GM08714 (cell line): ENCODE measurements around the gene PLXND1.
"Not testable (repeated sequence)": the region's sequence is repeated elsewhere in the genome, so short reads cannot be mapped to it uniquely, and the experiment has no call there.

Experiments
- H3K4me3 ChIP-seq: fragments of 200-500 bp; sonication (Bioruptor generic); 2 replicates; pipeline ENCODE4 v1.5.1; 2014; ENCODE audit warnings: mild to moderate bottlenecking, low read length, inconsistent platforms
- ZNF274 ChIP-seq: IDR thresholded peaks from 2 replicates; pipeline ENCODE4 v1.6.1; 2012; ENCODE audit warnings: mild to moderate bottlenecking, low read depth, low read length

Gene PLXND1

GRCh38 chr3:129527262-129527661 is 79.2 kb downstream of the PLXND1 start:
- no peak for TF ChIP-seq ZNF274
- no peak overlapping the region for H3K4me3 ChIP-seq

GRCh38 chr3:129526121-129526900 is 80.2 kb downstream of the PLXND1 start:
- H3K4me3 ChIP-seq = no peak overlapping the region
- no peak for TF ChIP-seq ZNF274

DNA sequence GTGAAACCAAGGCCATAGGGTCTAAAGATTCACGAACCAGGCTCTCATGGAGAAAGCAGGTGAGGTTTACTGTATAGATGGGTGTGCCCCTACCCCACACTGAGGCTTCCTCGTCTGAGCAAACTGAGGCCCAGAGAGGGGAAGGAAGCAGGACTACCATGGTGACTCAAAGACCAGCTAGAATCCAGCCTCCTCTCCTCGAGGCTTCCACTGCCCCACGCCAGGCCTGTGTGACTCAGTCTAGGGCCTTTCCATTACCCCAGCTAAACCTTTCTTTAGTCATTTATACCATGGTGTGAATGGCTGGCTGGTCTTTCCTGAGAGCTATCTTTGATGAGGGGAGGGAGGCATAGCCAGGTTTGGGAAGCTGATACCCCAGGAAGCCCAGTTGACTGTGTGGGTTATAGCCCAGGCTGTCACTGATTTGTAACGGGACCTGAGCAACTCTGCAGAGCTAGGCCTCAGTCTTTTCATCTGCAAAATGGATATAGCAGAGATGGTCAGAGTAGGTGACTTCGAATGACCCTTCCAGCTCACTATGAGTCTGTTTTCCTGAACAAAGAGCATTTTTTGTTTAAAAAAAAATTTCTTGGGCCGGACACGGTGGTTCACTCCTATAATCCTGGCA is 81.0 kb downstream of the PLXND1 start:
- no peak overlapping the region for H3K4me3 ChIP-seq
- no peak for TF ChIP-seq ZNF274

DNA sequence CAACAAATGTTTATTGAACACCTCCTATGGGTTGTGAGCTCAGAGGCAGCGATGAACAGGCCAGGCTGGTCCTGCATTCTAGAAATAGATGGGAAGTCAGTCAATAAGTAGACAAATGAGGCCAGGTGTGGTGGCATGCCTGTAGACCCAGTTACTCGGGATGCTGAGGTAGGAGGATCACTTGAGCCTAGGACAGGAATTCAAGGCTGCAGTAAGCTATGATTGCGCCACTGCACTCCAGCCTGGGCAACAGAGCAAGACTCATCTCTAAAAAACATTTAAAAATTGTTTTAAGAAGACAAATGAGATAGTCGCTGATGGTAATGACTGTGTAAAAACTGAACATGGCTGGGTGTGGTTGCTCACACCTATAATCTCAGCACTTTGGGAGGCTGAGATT is 82.4 kb downstream of the PLXND1 start:
- no peak for TF ChIP-seq ZNF274
- no peak overlapping the region for H3K4me3 ChIP-seq

DNA sequence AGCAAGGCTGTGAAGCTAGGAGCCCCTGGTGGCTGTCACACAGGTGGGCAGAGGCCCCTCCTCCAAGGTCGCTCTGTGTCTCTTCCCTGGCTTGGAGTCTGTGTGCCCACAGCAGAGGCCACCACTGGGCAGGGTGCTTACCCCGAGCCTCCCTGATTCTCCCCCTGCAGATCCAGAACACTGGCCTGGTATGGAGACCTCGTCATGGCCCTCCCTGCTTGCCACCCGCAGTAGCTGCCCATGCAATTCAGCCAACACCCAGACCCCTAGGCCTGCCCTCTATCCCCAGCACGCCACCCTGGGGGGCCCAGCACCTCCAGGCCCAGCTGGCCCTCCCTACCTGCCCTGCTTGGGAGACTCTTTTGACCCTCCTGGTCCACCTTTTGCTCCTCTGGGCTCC is 83.5 kb downstream of the PLXND1 start:
- no peak for TF ChIP-seq ZNF274
- H3K4me3 ChIP-seq = no peak overlapping the region

- H3K4me3 ChIP-seq = no peak overlapping the region
- TF ChIP-seq ZNF274 = no peak
Measured at GRCh38 chr3:129521611-129522010, 84.9 kb downstream of the PLXND1 start.

DNA sequence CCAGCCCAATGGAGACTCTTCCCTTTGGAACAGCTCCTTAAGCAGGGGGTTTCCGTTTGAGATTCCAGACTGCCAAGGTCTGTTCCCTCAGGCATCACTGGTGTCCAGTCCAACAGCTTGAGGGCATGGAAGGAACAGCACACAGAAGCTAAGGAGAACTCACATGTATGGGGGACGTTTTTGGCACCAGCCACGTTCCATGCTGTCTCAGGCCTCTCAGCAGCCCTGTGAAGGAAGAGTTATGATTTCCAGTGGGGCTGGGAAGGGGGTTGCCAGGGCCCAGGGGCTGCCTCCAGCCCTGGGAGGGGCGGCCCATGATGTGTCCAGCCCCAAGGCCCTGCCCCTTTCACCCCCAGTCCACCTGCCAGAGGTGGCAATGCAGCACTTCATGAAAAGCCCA is 85.5 kb downstream of the PLXND1 start:
- TF ChIP-seq ZNF274 = no peak
- no peak overlapping the region for H3K4me3 ChIP-seq

GRCh38 chr3:129519896-129520715 is 86.4 kb downstream of the PLXND1 start:
- TF ChIP-seq ZNF274 = no peak
- no peak overlapping the region for H3K4me3 ChIP-seq

DNA sequence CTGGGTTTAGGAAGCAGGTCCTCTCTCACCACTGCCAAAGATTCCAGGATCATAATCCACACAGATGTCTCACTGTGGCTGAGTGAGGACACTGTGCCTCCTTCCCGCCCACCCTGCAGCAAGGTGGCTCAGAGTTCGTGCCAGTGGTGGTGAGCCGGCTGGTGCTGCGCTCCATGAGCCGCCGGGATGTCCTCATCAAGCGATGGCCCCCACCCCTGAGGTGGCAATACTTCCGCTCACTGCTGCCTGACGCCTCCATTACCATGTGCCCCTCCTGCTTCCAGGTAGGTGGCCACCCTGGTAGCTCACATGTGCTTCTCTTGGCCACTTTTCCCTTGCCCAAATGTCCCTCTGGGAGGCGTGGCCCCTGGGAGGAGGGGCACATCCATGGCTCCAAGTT is 87.0 kb downstream of the PLXND1 start:
- TF ChIP-seq ZNF274 = no peak
- H3K4me3 ChIP-seq = no peak overlapping the region

- H3K4me3 ChIP-seq = no peak overlapping the region
- no peak for TF ChIP-seq ZNF274
Measured at GRCh38 chr3:129518581-129518980, 87.9 kb downstream of the PLXND1 start.

GRCh38 chr3:129518038-129518561 is 88.4 kb downstream of the PLXND1 start:
- TF ChIP-seq ZNF274 = no peak

DNA sequence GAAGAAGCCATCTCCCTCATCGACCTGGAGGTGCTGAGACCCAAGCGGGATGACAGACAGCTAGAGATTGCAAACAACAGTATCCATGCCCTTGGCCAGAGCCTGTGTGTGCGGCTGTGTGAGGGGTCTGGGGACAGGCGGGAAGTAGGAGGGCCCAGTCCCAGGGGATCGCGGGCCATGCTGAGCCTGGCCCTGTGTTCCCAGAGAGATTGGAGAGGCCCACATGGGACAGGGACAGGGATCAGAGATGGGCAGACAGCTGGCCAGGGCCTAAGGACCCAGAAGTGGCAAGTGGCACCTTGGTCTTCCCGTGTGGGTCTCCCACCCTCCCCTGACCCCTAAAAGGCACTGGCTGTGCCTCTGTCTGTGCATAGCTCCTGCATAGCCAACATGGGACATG is 89.0 kb downstream of the PLXND1 start:
- no peak overlapping the region for H3K4me3 ChIP-seq
- no peak for TF ChIP-seq ZNF274

More at GRCh38 chr3:129518038-129518561, 88.4 kb downstream of the PLXND1 start:
- H3K4me3 ChIP-seq = no peak overlapping the region

GRCh38 chr3:129515821-129516432 is 90.5 kb downstream of the PLXND1 start:
- not testable (repeated sequence) for H3K4me3 ChIP-seq

- not testable (repeated sequence) for H3K4me3 ChIP-seq
Measured at GRCh38 chr3:129515108-129515820, 91.2 kb downstream of the PLXND1 start.
